D721Med (cell line): Measurements from ENCODE around the gene ITGB8.

Source experiments
- DNase-seq: peaks from one replicate; pipeline ENCODE4 v3.0.0; 2011; ENCODE audit warnings: low spot score; ENCODE audit not compliant: insufficient read length
- FAIRE-seq: peaks from 2 replicates; lab custom pipeline; 2011; peaks lifted over from hg19 to GRCh38; lab: Jason Lieb, UNC
- CTCF ChIP-seq: IDR thresholded peaks from 2 replicates; pipeline ENCODE4 v1.5.1; 2012; ENCODE audit warnings: mild to moderate bottlenecking, control low read depth; ENCODE audit not compliant: insufficient read depth; ENCODE audit errors: missing control alignments

ITGB8 gene

GRCh38 chr7:20417260-20417659 lies 86.6 kb downstream of the ITGB8 start:
- no peak for TF ChIP-seq CTCF
- DNase-seq (no peak), FAIRE-seq (no peak)

- no peak for TF ChIP-seq CTCF
- no peak for DNase-seq
- FAIRE-seq: no peak
Observed at GRCh38 chr7:20417675-20418382, 87.1 kb downstream of the ITGB8 start.

- DNase-seq (no peak), FAIRE-seq (no peak)
- no peak for TF ChIP-seq CTCF
Observed at GRCh38 chr7:20424500-20424899, 93.8 kb downstream of the ITGB8 start.

- no peak for TF ChIP-seq CTCF
- DNase-seq: no peak
- no peak for FAIRE-seq
Observed at GRCh38 chr7:20430664-20431063, 100.0 kb downstream of the ITGB8 start.

GRCh38 chr7:20431146-20431545 lies 100.4 kb downstream of the ITGB8 start:
- no peak for TF ChIP-seq CTCF
- no peak for DNase-seq
- no peak for FAIRE-seq

GRCh38 chr7:20432071-20432470 lies 101.4 kb downstream of the ITGB8 start:
- FAIRE-seq (no peak), DNase-seq (no peak)
- no peak for TF ChIP-seq CTCF

GRCh38 chr7:20435305-20435704 lies 104.6 kb downstream of the ITGB8 start:
- DNase-seq (no peak), FAIRE-seq (no peak)
- no peak for TF ChIP-seq CTCF
